Osteocyte (in vitro differentiated cells): ENCODE results near the gene PIGBOS1. TPM values are rescaled to one million over a fixed set of nuclear protein-coding genes. Genes with fewer than 3 reads are reported as not detected.

Experiments used
- DNase-seq: peaks from one replicate; pipeline ENCODE4 v3.0.0; 2021; ENCODE audit warnings: mixed read lengths; ENCODE audit not compliant: unreplicated experiment; ENCODE audit errors: extremely low spot score
- H3K27ac Mint-ChIP-seq: one replicate; pipeline ENCODE4 v1.8.0; 2021; ENCODE audit warnings: mild to moderate bottlenecking, mixed read lengths; ENCODE audit not compliant: unreplicated experiment
- H3K27me3 Mint-ChIP-seq: one replicate; pipeline ENCODE4 v1.8.0; 2021; ENCODE audit warnings: mixed read lengths; ENCODE audit not compliant: unreplicated experiment
- H3K36me3 Mint-ChIP-seq: one replicate; pipeline ENCODE4 v1.8.0; 2021; ENCODE audit warnings: mixed read lengths; ENCODE audit not compliant: unreplicated experiment
- H3K4me1 Mint-ChIP-seq: one replicate; pipeline ENCODE4 v1.8.0; 2021; ENCODE audit warnings: mixed read lengths; ENCODE audit not compliant: unreplicated experiment
- H3K4me3 Mint-ChIP-seq: one replicate; pipeline ENCODE4 v1.8.0; 2021; ENCODE audit warnings: mild to moderate bottlenecking, moderate library complexity, mixed read lengths; ENCODE audit not compliant: unreplicated experiment
- H3K9me3 Mint-ChIP-seq: one replicate; pipeline ENCODE4 v1.8.0; 2021; ENCODE audit warnings: mixed read lengths; ENCODE audit not compliant: unreplicated experiment
- CTCF ChIP-seq: fragments of 200-600 bp; sonication (generic); IDR thresholded peaks from 2 replicates; pipeline ENCODE4 v1.5.0; 2021; ENCODE audit warnings: antibody characterized with exemption, mild to moderate bottlenecking, moderate library complexity
- total RNA-seq: library from RNA; stranded (reverse); gene quantifications from 2 replicates; pipeline ENCODE4 v1.2.1, GENCODE V29; 2021

The PIGBOS1 gene
- total RNA-seq, 1 donor from 2014 or later, result 14.6 TPM

DNA sequence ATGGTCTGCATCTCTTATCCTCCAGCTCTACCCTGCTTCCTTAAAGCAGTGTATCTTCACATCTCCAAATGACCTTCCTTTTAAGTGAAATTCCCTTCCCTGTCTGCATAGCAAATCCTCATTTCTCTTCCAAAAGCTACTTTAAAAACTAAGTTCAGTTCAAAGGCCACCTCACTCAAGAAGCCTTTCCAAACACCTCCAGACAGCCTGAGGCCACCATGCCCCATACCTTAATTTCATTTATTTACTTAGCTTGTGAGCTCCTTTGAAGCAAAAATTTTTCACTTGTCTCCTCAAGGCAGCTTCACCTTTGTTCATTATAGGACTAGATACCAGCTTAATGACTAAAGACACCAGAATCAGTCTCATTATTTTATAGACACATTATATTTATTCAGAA, 39.5 kb upstream of the PIGBOS1 start:
- H3K27me3 Mint-ChIP-seq, result no peaks in the 10 kb centered on the region
- H3K4me3 Mint-ChIP-seq, result no peak overlapping the region
- no peak for TF ChIP-seq CTCF
- H3K4me1 Mint-ChIP-seq, result peaks cover 2% of the 10 kb centered on the region
- DNase-seq, result no peak
- no peaks in the 10 kb centered on the region for H3K9me3 Mint-ChIP-seq
- H3K36me3 Mint-ChIP-seq, result peaks cover 37% of the 10 kb centered on the region
- H3K27ac Mint-ChIP-seq, result no peak overlapping the region

- H3K27ac Mint-ChIP-seq, result no peak overlapping the region
- no peaks in the 10 kb centered on the region for H3K27me3 Mint-ChIP-seq
- H3K9me3 Mint-ChIP-seq, result no peaks in the 10 kb centered on the region
- H3K4me1 Mint-ChIP-seq, result peaks cover 2% of the 10 kb centered on the region
- no peak for DNase-seq
- peaks cover 35% of the 10 kb centered on the region for H3K36me3 Mint-ChIP-seq
- TF ChIP-seq CTCF, result no peak
- no peak overlapping the region for H3K4me3 Mint-ChIP-seq
Observed at GRCh38 chr15:55357774-55358173, 38.9 kb upstream of the PIGBOS1 start.

- Mint-ChIP-seq H3K4me1 (peaks cover 2% of the 10 kb centered on the region), H3K4me3 (no peak overlapping the region), H3K27ac (no peak overlapping the region), H3K36me3 (peaks cover 31% of the 10 kb centered on the region), H3K9me3 (no peaks in the 10 kb centered on the region), H3K27me3 (no peaks in the 10 kb centered on the region)
- no peak for DNase-seq
- TF ChIP-seq CTCF, result no peak
Observed at GRCh38 chr15:55356985-55357585, 38.2 kb upstream of the PIGBOS1 start.

GRCh38 chr15:55353025-55353424, 34.1 kb upstream of the PIGBOS1 start:
- Mint-ChIP-seq H3K4me1 (no peaks in the 10 kb centered on the region), H3K9me3 (no peaks in the 10 kb centered on the region), H3K27ac (no peak overlapping the region), H3K36me3 (peaks cover 16% of the 10 kb centered on the region), H3K4me3 (no peak overlapping the region), H3K27me3 (no peaks in the 10 kb centered on the region)
- no peak for DNase-seq
- no peak for TF ChIP-seq CTCF

DNA sequence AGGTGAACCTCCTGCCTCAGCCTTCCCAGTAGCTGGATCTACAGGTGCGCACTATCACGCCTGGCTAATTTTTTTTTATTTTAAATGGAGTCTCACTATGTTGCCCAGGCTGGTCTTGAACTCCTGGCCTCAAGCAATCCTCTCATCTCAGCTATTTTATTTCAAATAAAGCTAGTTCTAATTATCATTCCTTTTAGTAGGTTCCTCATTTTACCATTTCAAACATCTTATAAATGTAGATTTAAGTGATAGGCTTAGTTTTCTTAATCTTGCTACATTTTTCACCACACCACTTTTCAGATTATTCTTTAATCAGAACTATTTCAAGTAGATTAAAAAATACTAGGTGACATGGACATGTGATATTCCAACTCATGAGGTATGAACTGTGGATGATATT, 30.4 kb upstream of the PIGBOS1 start:
- DNase-seq, result no peak
- Mint-ChIP-seq H3K9me3 (no peaks in the 10 kb centered on the region), H3K36me3 (peaks cover 15% of the 10 kb centered on the region), H3K4me3 (no peak overlapping the region), H3K27me3 (no peaks in the 10 kb centered on the region), H3K27ac (no peak overlapping the region), H3K4me1 (peaks cover 3% of the 10 kb centered on the region)
- no peak for TF ChIP-seq CTCF
